HG02840 (cell line): Measurements from ENCODE around the gene HPCA.

ENCODE experiments used
- ATAC-seq: cut with Tn5 transposase; IDR thresholded peaks from one replicate; pipeline ENCODE4 v1.9.1; 2021; ENCODE audit warnings: mild to moderate bottlenecking, moderate library complexity, moderate number of reproducible peaks; ENCODE audit not compliant: unreplicated experiment, low FRiP score

HPCA gene

GRCh38 chr1:32888134-32888533 lies 1.8 kb downstream of the HPCA start:
- ATAC-seq, result no peak

- ATAC-seq, result no peak
Observed at GRCh38 chr1:32888677-32889420, 2.6 kb downstream of the HPCA start.

GRCh38 chr1:32889731-32890278 lies 3.5 kb downstream of the HPCA start:
- no peak for ATAC-seq

- no peak for ATAC-seq
Observed at GRCh38 chr1:32890516-32891240, 4.4 kb downstream of the HPCA start.

GRCh38 chr1:32891241-32891570 lies 4.9 kb downstream of the HPCA start:
- no peak for ATAC-seq

- ATAC-seq, result no peak
Observed at GRCh38 chr1:32891630-32892029, 5.3 kb downstream of the HPCA start.

GRCh38 chr1:32892368-32893197 lies 6.3 kb downstream of the HPCA start:
- ATAC-seq, result no peak

GRCh38 chr1:32893198-32894018 lies 7.1 kb downstream of the HPCA start:
- ATAC-seq, result no peak

GRCh38 chr1:32894019-32894600 lies 7.8 kb downstream of the HPCA start:
- no peak for ATAC-seq

GRCh38 chr1:32894681-32895080 lies 8.4 kb downstream of the HPCA start:
- ATAC-seq, result no peak

- ATAC-seq, result no peak
Observed at GRCh38 chr1:32895325-32896215, 9.3 kb downstream of the HPCA start.

GRCh38 chr1:32896451-32896850 lies 10.2 kb downstream of the HPCA start:
- ATAC-seq, result no peak

GRCh38 chr1:32897082-32898049 lies 11.1 kb downstream of the HPCA start:
- no peak for ATAC-seq

GRCh38 chr1:32898056-32898455 lies 11.8 kb downstream of the HPCA start:
- no peak for ATAC-seq

GRCh38 chr1:32898958-32899357 lies 12.7 kb downstream of the HPCA start:
- no peak for ATAC-seq

GRCh38 chr1:32899586-32900296 lies 13.4 kb downstream of the HPCA start:
- ATAC-seq, result no peak

- no peak for ATAC-seq
Observed at GRCh38 chr1:32900371-32900955, 14.2 kb downstream of the HPCA start.
